ENCODE data around the gene PIR. TPM values are rescaled to one million over a fixed set of nuclear protein-coding genes. Genes with fewer than 3 reads are reported as not detected.

PIR gene
- total RNA-seq, 1 donor from 2014 or later: 45.0 TPM

GRCh38 chrX:15469613-15470012, 23.5 kb downstream of the PIR start:
- H3K27ac Mint-ChIP-seq: no peak overlapping the region
- H3K36me3 Mint-ChIP-seq: no peaks in the 10 kb centered on the region
- Histone ChIP-seq H3K9ac (no peak overlapping the region), H3K4me3 (no peak overlapping the region), H2AFZ (replicated peaks) (no peak overlapping the region), H3K4me1 (peaks cover 4% of the 10 kb centered on the region), H3K36me3 (no peaks in the 10 kb centered on the region), H3K9me3 (ENCODE audit: low read depth) (no peaks in the 10 kb centered on the region), H3K27me3 (no peaks in the 10 kb centered on the region), H3K27ac (no peak overlapping the region), H3K79me2 (ENCODE audit: low read depth) (no peaks in the 10 kb centered on the region), H4K20me1 (ENCODE audit: low read depth) (no peaks in the 10 kb centered on the region), H3F3A (ENCODE audit: low read depth) (no peaks in the 10 kb centered on the region), H3K4me2 (no peak overlapping the region)
- no peaks in the 10 kb centered on the region for H3K27me3 Mint-ChIP-seq (ENCODE audit: insufficient read depth, low read depth)
- H3K9me3 Mint-ChIP-seq: no peaks in the 10 kb centered on the region
- H3K4me3 Mint-ChIP-seq: no peak overlapping the region
- peaks cover 5% of the 10 kb centered on the region for H3K4me1 Mint-ChIP-seq
- DNase-seq (ENCODE audit: low spot score): no peak
- no peak for TF ChIP-seq CTCF (IDR thresholded peaks at IDR 0.05)
- TF ChIP-seq EZH2 (IDR thresholded peaks at IDR 0.05): no peak
- no peak for TF ChIP-seq EZH2phosphoT487 (IDR thresholded peaks at IDR 0.05)

- H3K79me2 ChIP-seq (ENCODE audit: low read depth): no peaks in the 10 kb centered on the region
- Mint-ChIP-seq H3K4me1 (peaks cover 3% of the 10 kb centered on the region), H3K27ac (no peak overlapping the region), H3K27me3 (ENCODE audit: insufficient read depth, low read depth) (no peaks in the 10 kb centered on the region), H3K4me3 (no peak overlapping the region), H3K9me3 (no peaks in the 10 kb centered on the region), H3K36me3 (peaks cover 2% of the 10 kb centered on the region)
- H3K9ac ChIP-seq: no peak overlapping the region
- H3K4me2 ChIP-seq: no peak overlapping the region
- no peaks in the 10 kb centered on the region for H3K36me3 ChIP-seq
- H3K4me3 ChIP-seq: no peak overlapping the region
- H3K27ac ChIP-seq: no peak overlapping the region
- no peaks in the 10 kb centered on the region for H3K9me3 ChIP-seq (ENCODE audit: low read depth)
- H3F3A ChIP-seq (ENCODE audit: low read depth): no peaks in the 10 kb centered on the region
- no peak overlapping the region for H2AFZ ChIP-seq (replicated peaks)
- TF ChIP-seq EZH2phosphoT487 (IDR thresholded peaks at IDR 0.05) (no peak), CTCF (IDR thresholded peaks at IDR 0.05) (peak; percentile 69)
- no peaks in the 10 kb centered on the region for H4K20me1 ChIP-seq (ENCODE audit: low read depth)
- no peaks in the 10 kb centered on the region for H3K27me3 ChIP-seq
- H3K4me1 ChIP-seq: peaks cover 4% of the 10 kb centered on the region
- DNase-seq (ENCODE audit: low spot score): peak; percentile 50
Measured at GRCh38 chrX:15468036-15468435, 25.1 kb downstream of the PIR start.

- H3K4me3 Mint-ChIP-seq: no peak overlapping the region
- peaks cover 2% of the 10 kb centered on the region for H3K4me1 Mint-ChIP-seq
- DNase-seq (ENCODE audit: low spot score): peak; percentile 39
- Histone ChIP-seq H3K27ac (no peak overlapping the region), H3K4me2 (no peak overlapping the region), H3K9me3 (ENCODE audit: low read depth) (no peaks in the 10 kb centered on the region), H3F3A (ENCODE audit: low read depth) (no peaks in the 10 kb centered on the region), H3K9ac (no peak overlapping the region), H3K79me2 (ENCODE audit: low read depth) (no peaks in the 10 kb centered on the region), H2AFZ (replicated peaks) (no peak overlapping the region), H4K20me1 (ENCODE audit: low read depth) (no peaks in the 10 kb centered on the region), H3K36me3 (no peaks in the 10 kb centered on the region), H3K4me3 (no peak overlapping the region), H3K27me3 (no peaks in the 10 kb centered on the region), H3K4me1 (peaks cover 4% of the 10 kb centered on the region)
- no peak overlapping the region for H3K27ac Mint-ChIP-seq
- no peaks in the 10 kb centered on the region for H3K27me3 Mint-ChIP-seq (ENCODE audit: insufficient read depth, low read depth)
- no peak for TF ChIP-seq EZH2phosphoT487 (IDR thresholded peaks at IDR 0.05)
- peak; percentile 52 for TF ChIP-seq CTCF (IDR thresholded peaks at IDR 0.05)
- no peaks in the 10 kb centered on the region for H3K9me3 Mint-ChIP-seq
- H3K36me3 Mint-ChIP-seq: peaks cover 2% of the 10 kb centered on the region
Measured at GRCh38 chrX:15465896-15466651, 27.1 kb downstream of the PIR start.
